HG02884 (cell line): ENCODE measurements around the gene NTRK3.
"Not testable (repeated sequence)": the region's sequence is repeated elsewhere in the genome, so short reads cannot be mapped to it uniquely, and the experiment has no call there.

Experiments
- ATAC-seq: cut with Tn5 transposase; IDR thresholded peaks from one replicate; pipeline ENCODE4 v1.9.1; 2021; ENCODE audit warnings: mild to moderate bottlenecking, moderate library complexity; ENCODE audit not compliant: unreplicated experiment

Gene NTRK3

DNA sequence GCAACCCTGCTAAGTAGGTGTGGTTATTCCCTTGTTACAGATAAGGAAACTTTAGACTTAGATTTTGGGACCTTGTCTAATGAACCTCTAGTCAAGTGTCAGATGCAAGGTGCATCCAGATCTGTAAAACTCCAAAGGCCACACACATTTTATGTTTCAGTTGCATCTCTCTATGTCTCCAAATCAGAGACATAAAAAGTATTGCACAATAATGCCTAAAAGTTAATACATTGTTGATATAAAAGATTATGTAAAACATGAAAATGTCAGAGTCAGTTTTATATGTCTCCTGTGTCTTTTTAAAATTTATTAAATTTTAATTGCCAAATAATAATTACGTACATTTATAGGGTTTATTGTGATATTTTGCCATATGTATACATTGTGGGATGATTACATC lies 408.5 kb downstream of the NTRK3 start:
- no peak for ATAC-seq

DNA sequence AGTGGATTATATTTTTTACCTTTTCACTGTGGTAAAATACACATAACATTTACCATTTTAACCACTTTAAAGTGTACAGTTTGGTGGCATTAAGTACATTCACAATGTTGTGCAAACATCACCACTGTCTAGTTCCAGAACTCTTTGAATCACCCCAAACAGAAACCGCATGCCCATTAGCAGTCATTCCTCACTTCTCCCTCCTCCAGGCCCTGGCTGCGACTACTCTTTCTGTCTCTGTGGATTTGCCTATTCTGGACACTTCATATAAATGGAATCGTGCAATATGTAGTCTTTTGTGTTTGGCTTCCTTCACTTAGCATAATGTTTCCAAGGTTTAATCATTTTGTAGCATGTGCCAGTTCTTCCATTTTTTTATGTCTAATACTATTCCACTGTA lies 409.8 kb downstream of the NTRK3 start:
- ATAC-seq = no peak

DNA sequence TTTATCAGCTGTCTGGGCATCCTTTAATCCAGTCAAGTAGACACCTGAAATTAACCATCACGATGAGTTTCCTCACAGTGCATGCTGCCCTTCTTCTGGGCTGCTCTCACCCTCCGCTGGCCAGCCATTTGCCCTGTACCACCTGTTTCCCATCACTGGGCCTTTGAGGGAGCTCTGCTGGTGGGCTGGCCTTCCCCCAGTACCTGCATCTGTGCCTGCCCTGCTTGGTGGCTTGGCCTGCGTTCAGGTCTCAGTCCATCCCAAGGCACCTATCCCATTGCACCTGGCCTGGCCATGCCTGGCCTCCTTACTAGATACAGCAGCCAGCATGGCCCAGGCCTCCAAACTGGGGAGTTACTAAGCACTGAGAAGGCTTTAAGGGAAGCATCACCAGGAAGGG lies 413.2 kb downstream of the NTRK3 start:
- no peak for ATAC-seq

DNA sequence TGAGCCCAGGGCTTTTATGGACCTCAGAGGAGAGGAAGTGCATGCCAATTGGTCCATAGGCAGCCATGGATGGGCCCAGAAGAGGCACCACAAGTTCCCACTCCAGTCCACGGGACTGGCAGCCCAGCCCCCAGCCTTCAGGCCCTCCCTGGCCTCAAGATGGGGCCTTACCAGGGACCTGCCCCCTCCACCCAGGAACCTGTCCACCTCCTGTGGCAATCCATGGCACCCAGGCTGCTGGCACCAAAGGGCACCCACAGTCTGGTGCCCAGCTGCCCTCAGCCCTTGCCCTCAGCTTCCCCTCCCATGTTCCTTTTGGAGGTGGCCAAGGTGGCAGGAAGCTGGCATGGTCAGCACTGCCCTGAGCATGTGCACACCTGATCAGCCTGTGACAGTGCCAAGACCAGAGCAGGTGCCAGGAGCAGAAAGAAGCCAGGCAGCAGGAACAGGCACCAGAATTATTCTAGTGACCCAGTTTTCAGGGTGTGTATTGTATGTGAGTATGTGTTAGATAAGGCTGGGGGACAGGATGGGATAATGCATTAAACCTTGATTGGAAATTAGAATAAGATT lies 415.0 kb downstream of the NTRK3 start:
- no peak for ATAC-seq

DNA sequence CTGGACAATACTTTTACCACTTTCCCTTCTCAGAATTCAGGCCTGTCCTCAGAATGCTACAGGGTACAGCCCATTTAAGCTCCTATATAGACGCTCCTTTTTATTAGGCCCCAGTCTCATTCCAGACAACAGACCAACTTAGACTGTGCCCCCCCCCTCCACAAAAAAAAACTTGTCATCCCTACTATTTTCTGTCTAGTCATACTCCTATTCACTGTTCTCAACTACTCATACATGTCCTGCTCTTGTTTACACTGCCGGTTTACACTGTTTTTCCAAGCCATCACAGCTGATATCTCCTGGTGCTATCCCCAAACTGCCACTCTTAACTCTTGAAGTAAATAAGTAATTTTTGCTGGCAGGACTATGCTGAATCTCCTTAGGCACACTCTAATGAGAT lies 420.7 kb downstream of the NTRK3 start:
- not testable (repeated sequence) for ATAC-seq

DNA sequence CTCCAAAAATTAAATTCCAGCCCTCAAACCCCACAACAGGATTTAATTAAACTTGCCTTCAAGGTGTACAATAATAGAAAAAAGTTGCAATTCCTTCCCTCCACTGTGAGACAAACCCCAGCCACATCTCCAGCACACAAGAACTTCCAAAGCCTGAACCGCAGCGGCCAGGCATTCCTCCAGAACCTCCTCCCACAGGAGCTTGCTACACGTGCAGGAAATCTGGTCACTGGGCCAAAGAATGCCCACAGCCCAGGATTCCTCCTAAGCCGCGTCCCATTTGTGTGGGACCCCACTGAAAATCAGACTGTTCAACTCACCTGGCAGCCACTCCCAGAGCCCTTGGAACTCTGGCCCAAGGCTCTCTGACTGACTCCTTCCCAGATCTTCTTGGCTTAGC lies 423.2 kb downstream of the NTRK3 start:
- ATAC-seq = not testable (repeated sequence)

DNA sequence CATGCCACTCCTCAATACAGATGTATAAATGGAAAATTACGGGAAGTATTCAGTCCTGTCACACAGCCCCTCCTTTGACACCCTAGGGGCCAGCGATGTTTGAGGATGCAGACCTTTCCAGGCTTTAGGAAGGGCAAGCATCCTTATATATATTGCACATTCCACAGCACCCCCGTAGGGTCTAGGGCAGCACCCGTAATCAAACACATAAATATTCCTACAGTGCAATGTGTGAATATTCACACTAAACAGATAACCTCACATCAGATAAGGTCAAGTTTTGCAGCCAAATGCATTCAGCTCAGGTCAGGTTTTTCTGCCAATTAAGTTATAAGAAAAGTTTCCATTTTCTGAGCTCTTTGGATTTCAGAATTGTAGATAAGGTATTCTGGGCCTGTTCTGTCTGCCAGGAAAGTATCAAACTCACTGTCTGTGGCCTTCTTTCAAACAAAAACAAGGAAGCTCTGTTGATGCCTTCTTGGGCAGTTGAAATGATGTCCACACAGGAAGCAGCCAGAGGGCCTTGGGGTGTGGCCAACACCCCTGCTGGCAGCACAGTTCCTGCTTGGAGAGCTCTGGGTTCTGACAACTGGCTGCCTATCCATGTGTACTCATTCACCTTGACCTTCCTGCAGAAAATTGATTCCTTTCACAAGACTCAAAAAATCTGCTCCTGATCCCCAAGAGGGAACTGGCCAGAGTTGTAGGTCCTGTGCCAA lies 427.0 kb downstream of the NTRK3 start:
- no peak for ATAC-seq

DNA sequence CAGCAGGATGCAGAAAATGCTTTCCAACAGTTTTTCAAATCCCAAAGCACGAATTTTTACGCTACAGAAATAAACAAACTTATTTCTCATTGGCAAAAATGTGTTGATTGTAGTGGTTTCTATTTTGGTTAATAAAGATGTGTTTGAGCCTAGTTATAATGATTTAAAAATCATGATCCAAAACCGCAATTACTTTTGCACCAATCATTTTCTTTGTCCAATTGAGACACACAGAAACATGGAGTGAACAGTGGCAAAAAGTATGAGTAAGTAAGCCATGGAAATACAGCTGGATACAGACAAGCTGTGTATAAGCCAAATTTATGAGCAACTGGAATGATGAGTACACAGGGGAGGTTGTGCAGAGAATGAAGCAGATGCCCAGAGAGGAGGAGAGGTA lies 427.9 kb downstream of the NTRK3 start:
- no peak for ATAC-seq

DNA sequence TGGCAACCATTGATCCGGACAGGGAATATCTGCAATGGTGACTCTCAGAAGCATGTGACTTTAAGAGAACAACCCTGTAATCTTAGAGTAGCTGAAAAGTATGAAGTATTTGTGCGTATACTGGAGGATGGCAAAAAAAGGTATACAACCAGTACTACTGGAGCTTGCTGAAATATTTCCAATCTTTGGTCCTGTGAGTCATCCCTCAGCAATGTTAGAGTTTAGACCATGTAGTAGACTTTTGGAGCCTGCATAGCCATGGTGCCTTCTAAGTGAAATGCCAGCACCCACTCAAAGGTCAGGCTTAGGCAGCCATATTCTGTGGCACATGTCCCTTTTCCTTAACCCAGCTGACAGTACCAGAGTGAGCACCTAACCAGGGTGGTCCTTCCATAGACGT lies 429.4 kb downstream of the NTRK3 start:
- ATAC-seq = no peak

DNA sequence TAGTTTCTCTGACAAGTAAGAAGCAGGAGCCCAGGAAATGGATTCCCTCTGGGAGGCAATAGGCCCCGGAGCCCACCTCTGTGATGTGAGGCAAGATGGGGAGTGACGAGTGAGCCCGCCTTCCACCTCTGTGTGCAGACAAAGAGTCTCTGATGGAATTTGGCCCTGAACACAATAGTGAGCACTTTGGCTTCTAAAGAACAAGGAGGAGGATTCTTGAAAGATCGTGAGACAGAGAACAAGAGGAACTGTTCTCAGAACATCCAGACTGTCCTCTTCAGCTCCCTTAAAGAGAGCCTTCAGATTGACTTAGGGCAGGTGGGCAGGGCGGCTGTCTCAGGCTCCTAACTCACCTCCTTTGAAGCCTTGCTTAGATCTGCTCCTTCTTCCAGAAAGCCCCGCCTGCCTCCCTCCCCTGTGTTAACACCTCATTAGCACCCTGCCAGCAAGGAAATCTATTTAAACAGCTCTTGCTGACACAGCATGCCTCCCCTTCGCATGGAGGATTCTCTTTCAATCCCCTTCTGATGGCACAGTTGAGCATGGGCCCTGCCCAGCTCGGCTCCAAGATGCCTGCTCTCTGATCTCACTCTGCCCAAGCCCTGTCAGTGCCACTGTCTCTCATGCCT lies 430.3 kb downstream of the NTRK3 start:
- ATAC-seq = no peak

DNA sequence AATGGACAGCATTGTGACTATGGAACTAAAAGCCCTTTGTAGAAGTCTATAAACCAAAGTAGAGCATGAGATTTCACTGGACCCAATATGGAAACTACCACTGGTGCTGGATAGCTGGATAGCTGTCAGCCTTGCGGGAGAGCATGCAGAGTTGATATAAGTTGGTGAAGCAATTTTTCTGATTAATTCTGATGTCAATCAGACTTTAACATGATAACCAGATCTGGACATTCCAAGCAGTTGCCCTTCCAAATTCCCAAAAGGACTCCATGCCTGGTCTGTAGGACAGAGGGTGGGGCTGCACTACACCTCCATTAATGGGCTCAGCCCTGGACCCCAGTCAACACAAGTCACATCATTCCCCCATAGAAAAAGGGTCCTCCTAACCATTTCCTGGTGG lies 437.8 kb downstream of the NTRK3 start:
- ATAC-seq = no peak

DNA sequence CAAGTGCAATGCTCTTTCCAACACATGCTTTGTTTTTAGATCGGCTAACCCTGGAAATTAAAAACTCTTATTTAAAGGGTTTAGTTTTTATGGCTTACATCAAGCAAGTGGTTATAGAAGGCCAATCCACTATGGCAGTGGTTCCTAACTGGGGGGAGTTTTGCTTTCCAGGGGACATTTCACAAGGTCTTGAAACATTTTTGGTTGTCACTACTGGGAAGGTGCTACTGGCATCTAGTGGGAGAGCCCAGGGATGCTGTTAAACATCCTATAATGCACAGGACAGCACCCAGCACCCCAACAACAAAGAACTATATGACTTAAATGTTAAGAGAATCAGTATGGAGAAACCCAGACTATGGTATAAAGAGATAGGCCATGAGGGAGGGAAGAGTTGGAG lies 439.0 kb downstream of the NTRK3 start:
- no peak for ATAC-seq

DNA sequence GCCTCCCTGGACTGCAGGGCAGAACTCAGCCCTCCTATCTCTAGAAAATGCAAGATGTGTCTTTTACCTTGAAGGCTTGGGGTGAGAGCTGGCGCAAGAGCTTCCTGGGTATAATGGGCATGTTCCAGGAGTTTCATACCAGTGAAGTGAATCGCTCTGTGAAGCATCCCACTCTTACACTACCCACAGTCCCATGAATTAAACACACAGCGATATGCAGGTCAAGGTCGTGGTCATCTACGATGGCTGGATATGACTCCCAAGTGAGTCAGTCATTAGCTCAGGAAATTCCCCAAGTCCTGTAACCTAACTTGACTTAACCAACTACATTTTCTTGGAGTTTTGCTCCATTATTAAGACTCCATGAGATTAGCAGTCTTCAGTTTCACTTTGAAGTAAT lies 439.7 kb downstream of the NTRK3 start:
- ATAC-seq = no peak

DNA sequence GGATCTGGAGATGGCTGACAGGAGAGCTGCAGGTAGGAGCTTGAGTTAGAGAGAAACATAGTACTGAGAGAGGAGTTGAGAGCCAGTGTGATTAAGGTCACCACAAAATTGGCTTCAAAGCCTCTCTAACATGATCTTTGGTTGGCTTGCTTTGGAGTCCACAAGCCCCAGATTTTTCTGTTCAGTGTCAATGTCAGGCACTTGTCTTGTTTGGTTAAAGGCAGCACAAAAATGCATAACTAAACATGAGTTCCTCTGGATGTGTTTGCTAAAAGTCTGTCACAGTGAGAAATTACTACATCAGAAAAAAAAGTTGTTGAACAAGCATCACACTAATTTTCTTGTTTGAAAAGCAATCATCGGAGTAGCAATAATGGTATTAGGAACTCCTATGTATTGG lies 440.5 kb downstream of the NTRK3 start:
- ATAC-seq = no peak
